Measurements from ENCODE around the gene IL34. TPM values are rescaled to one million over a fixed set of nuclear protein-coding genes. Genes with fewer than 3 reads are reported as not detected.

Gene IL34
- total RNA-seq, 4 donors from 2014 or later = 96.9 to 158 (median 129) TPM

DNA sequence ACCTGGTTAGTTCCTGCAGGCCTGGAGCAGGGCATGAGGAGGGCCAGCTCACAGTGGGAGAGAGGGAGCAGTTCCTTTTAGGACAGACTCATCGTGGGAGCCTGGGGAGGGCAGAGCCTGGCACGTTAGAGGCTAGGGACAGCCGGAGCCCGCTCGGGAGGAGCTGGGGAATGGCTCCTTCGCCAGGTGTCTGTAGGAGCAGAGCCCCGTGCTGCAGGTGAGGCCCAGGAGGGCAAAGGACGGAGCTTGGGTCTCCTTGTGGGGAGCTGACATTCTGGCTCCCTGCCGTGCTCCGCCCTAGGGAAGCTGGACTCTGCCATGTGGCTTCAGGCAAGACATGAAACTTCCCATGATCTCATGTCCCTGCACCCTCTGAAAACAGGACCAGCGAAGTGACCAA lies 58.2 kb downstream of the IL34 start:
- no peak overlapping the region for H3K4me3 ChIP-seq (ENCODE audit: low read depth, poor library complexity, severe bottlenecking)
- TF ChIP-seq, protein P1, sequence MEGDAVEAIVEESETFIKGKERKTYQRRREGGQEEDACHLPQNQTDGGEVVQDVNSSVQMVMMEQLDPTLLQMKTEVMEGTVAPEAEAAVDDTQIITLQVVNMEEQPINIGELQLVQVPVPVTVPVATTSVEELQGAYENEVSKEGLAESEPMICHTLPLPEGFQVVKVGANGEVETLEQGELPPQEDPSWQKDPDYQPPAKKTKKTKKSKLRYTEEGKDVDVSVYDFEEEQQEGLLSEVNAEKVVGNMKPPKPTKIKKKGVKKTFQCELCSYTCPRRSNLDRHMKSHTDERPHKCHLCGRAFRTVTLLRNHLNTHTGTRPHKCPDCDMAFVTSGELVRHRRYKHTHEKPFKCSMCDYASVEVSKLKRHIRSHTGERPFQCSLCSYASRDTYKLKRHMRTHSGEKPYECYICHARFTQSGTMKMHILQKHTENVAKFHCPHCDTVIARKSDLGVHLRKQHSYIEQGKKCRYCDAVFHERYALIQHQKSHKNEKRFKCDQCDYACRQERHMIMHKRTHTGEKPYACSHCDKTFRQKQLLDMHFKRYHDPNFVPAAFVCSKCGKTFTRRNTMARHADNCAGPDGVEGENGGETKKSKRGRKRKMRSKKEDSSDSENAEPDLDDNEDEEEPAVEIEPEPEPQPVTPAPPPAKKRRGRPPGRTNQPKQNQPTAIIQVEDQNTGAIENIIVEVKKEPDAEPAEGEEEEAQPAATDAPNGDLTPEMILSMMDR (IDR thresholded peaks at IDR 0.05) = no peak
- TF ChIP-seq POLR2A (IDR thresholded peaks at IDR 0.05) = no peak
- DNase-seq (ENCODE audit: low spot score in 2 of 2) = no peak
- 66 to 71% methylated on average over 11 of the region's 11 CpGs for WGBS, 2 donors
- intact Hi-C loops (cut with DNase I; ENCODE audit: low total_unique reads) = no loop called here

DNA sequence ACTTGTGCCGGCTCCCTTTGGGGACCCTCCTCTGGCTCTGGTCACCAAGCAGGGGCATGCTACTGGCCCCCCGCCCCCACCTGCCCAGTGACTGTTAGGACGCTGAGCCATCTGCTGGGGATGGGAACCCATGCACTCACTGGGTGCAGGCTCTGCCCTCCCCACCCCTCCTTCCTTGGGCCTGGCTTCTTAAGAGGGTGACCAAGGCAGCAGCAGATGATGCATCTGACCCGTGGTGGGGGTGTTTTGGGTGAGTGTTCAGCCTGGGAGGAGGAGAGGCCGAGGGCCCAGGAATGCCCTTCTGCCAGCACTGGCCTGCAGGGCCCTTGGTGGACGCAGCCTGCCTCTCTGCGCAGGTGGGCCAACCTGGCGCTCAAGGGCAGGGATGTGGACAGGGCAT lies 58.7 kb downstream of the IL34 start:
- no peak for DNase-seq (ENCODE audit: low spot score in 2 of 2)
- H3K4me3 ChIP-seq (ENCODE audit: low read depth, poor library complexity, severe bottlenecking) = no peak overlapping the region
- WGBS, 2 donors = 90 to 92% methylated on average over 5 to 8 of the region's 8 CpGs
- intact Hi-C loops (cut with DNase I; ENCODE audit: low total_unique reads) = no loop called here
- TF ChIP-seq, protein P1 (IDR thresholded peaks at IDR 0.05) = no peak
- TF ChIP-seq POLR2A (IDR thresholded peaks at IDR 0.05) = no peak

DNA sequence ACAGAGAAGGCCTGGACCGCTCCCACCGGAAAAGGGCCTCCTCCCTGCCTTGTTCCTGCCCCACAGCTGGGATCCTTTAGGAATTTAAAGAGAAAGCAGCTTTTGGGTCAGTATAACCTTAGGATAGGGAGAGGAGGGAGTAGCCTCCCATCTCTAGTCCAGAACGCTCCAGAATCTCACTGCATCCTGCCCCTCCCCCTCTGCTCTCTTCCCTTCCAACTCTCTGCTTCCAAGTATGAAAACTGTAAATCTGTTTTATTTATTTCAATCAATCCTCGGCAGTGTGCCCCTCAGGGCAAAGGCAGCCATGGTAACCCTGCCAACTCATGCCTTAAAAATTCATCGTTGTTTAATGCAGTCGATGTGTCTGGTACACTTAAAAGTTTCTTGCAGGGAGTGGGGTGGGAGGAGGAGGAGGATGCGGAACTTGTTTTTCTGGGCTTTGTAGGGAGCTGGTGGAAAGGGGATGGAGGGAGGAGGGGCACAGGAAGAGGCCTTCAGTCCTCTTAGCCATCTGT lies 60.6 kb downstream of the IL34 start:
- TF ChIP-seq, protein P1 (IDR thresholded peaks at IDR 0.05) = no peak
- no peak for TF ChIP-seq POLR2A (IDR thresholded peaks at IDR 0.05)
- H3K4me3 ChIP-seq (ENCODE audit: low read depth, poor library complexity, severe bottlenecking) = no peak overlapping the region
- DNase-seq (ENCODE audit: low spot score in 2 of 2) = no peak
- 15 to 19% methylated on average over 7 of the region's 7 CpGs for WGBS, 2 donors
- intact Hi-C loops (cut with DNase I; ENCODE audit: low total_unique reads) = no loop called here

DNA sequence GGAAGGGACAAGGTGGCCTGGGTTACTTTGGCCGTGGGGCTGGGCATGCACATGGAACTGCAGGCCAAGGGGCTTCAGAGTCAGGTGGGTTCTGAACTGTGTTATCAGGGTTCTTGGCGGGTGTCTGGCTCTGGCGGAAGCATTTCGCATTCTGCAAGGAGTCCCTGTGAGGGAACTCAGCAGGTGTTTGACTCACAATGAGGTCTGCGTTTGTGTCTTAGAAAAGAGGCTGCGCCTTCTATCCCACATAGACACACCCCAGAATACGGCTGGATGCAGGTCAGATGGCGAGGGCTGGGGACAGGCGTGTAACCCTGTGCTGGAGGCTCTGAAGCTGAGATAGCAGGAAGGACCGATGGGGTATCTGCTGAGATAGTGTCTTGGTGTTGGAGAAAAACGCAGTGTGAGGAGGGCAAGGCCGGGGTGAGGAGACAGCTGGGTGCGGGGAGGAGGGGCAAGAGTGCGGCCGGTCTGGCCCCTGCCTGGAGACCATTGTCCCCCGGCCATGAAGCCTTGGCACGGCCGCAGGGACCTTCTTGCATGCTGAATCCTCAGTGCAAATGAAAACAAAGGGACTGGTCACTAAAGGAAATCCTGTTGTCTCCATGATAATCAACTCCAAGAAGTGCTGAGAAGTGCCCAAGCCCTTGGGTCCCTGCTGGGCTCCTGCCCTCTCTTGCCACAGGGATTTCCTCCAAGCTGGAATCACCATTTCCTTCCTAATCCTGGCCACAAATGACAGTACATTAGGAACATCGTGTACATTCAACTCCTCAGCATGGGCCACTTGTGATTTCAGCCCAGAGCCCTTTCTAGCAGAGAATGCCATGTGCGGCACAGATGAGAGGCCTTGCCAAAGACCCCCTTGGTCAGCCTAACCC lies 62.2 kb downstream of the IL34 start:
- intact Hi-C loops (cut with DNase I; ENCODE audit: low total_unique reads) = no loop called here
- WGBS, 2 donors = 77 to 84% methylated on average over 20 of the region's 20 CpGs
- no peak for TF ChIP-seq POLR2A (IDR thresholded peaks at IDR 0.05)
- TF ChIP-seq, protein P1 (IDR thresholded peaks at IDR 0.05) = no peak

DNA sequence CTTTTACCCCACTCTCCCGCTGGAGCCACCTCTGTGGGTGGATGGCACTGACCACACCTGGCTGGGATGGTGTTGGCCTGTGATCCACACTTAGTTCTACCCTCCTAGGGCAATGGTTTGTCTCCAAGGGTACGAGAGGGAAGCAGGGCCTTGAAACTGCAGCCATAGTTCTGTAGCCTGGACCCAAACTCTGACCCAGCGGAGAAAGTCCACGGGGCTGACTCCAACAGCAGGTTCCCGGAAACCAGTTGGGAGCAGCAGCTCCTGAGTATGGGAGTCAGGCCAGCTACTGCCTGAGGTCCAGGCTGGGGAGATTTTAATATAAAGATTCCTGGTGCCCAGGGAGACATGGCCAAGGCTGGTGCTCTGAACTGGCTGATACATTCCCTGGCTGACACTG lies 63.1 kb downstream of the IL34 start:
- no peak for DNase-seq (ENCODE audit: low spot score in 2 of 2)
- TF ChIP-seq, protein P1 (IDR thresholded peaks at IDR 0.05) = no peak
- TF ChIP-seq POLR2A (IDR thresholded peaks at IDR 0.05) = no peak

More for the DNA sequence above, 62.2 kb downstream of the IL34 start:
- DNase-seq (ENCODE audit: low spot score in 2 of 2) = no peak
- no peak overlapping the region for H3K4me3 ChIP-seq (ENCODE audit: low read depth, poor library complexity, severe bottlenecking)

More for the DNA sequence above, 63.1 kb downstream of the IL34 start:
- no peak overlapping the region for H3K4me3 ChIP-seq (ENCODE audit: low read depth, poor library complexity, severe bottlenecking)
- intact Hi-C loops (cut with DNase I; ENCODE audit: low total_unique reads) = no loop called here
- 72 to 86% methylated on average over 5 of the region's 5 CpGs for WGBS, 2 donors
